Right lung (tissue), 5 donors: ENCODE data around the gene UTRN. TPM values are rescaled to one million over a fixed set of nuclear protein-coding genes. Genes with fewer than 3 reads are reported as not detected.

Source experiments
- polyA plus RNA-seq, 5 donors: library from polyadenylated mRNA; unstranded; fragments of 120-200 nt; gene quantifications; one replicate each; pipeline versions ENCODE4 v1.2.1 to v1.2.3, GENCODE V29; 2013; ENCODE audit warnings: inconsistent platforms in 1 of 5, low replicate concordance in 1 of 5; ENCODE audit not compliant: insufficient read length in 5 of 5, insufficient read depth in 1 of 5

The UTRN gene
- polyA plus RNA-seq, 5 donors = 107 to 198 (median 179) TPM

Other genes starting within 250 kb of the UTRN start
- gene SF3B5, start 189.8 kb upstream of the UTRN start, polyA plus RNA-seq = 100 to 1,000 TPM; 108 to 159 (median 116) TPM
- 1 to 10 TPM; 2.0 to 3.0 (median 2.2) TPM for gene STX11, start 134.8 kb upstream of the UTRN start, polyA plus RNA-seq